ENCODE measurements around the gene ITGA7. TPM values are rescaled to one million over a fixed set of nuclear protein-coding genes. Genes with fewer than 3 reads are reported as not detected.

ITGA7 gene
- total and polyA plus RNA-seq, 3 donors from 2014 or later: 26.4 to 43.3 (median 30.6) TPM

GRCh38 chr12:55663391-55663790 lies 44.3 kb downstream of the ITGA7 start:
- H3K4me3 ChIP-seq: no peak overlapping the region
- no peak overlapping the region for H3K27ac ChIP-seq
- no peak for DNase-seq
- no peaks in the 10 kb centered on the region for H3K9me3 ChIP-seq
- no peaks in the 10 kb centered on the region for H3K36me3 ChIP-seq (ENCODE audit: low read depth, missing control alignments)
- no peaks in the 10 kb centered on the region for H3K27me3 ChIP-seq
- TF ChIP-seq CTCF (IDR thresholded peaks at IDR 0.05) (no peak), POLR2A (IDR thresholded peaks at IDR 0.05) (no peak)
- peaks cover 7% of the 10 kb centered on the region for H3K4me1 ChIP-seq
- intact Hi-C loops (cut with DNase I; ENCODE audit: low total_unique reads): no loop called here
- 62 to 79% methylated on average over 1 of the region's 1 CpG for WGBS, 2 donors

GRCh38 chr12:55659486-55660385 lies 48.0 kb downstream of the ITGA7 start:
- Histone ChIP-seq H3K36me3 (ENCODE audit: low read depth, missing control alignments) (no peaks in the 10 kb centered on the region), H3K9me3 (no peaks in the 10 kb centered on the region), H3K4me1 (peaks cover 15% of the 10 kb centered on the region), H3K27ac (peak overlapping the region; percentile 52 to 89), H3K4me3 (no peak overlapping the region), H3K27me3 (no peaks in the 10 kb centered on the region)
- TF ChIP-seq CTCF (IDR thresholded peaks at IDR 0.05) (peak; percentile 36 to 38 (median 37)), POLR2A (IDR thresholded peaks at IDR 0.05) (no peak)
- WGBS, 2 donors: 21 to 45% methylated on average over 9 of the region's 9 CpGs
- intact Hi-C loops (cut with DNase I; ENCODE audit: low total_unique reads): no loop called here
- DNase-seq: peak; percentile 87

GRCh38 chr12:55658635-55659391 lies 48.9 kb downstream of the ITGA7 start:
- H3K27ac ChIP-seq: peak overlapping the region; percentile 52 to 89
- intact Hi-C loops (cut with DNase I; ENCODE audit: low total_unique reads): no loop called here
- H3K4me1 ChIP-seq: peaks cover 15% of the 10 kb centered on the region

GRCh38 chr12:55658212-55658611 lies 49.5 kb downstream of the ITGA7 start:
- Histone ChIP-seq H3K27me3 (no peaks in the 10 kb centered on the region), H3K4me1 (peaks cover 15% of the 10 kb centered on the region), H3K36me3 (ENCODE audit: low read depth, missing control alignments) (no peaks in the 10 kb centered on the region), H3K4me3 (no peak overlapping the region), H3K27ac (peak overlapping the region; percentile 52 to 89), H3K9me3 (no peaks in the 10 kb centered on the region)
- DNase-seq: no peak
- intact Hi-C loops (cut with DNase I; ENCODE audit: low total_unique reads): no loop called here
- TF ChIP-seq POLR2A (IDR thresholded peaks at IDR 0.05) (no peak), CTCF (IDR thresholded peaks at IDR 0.05) (no peak)
- WGBS, 2 donors: 88 to 92% methylated on average over 6 of the region's 6 CpGs

More at GRCh38 chr12:55658635-55659391, 48.9 kb downstream of the ITGA7 start:
- WGBS, 2 donors: 46 to 55% methylated on average over 3 of the region's 3 CpGs
- no peaks in the 10 kb centered on the region for H3K36me3 ChIP-seq (ENCODE audit: low read depth, missing control alignments)
- no peaks in the 10 kb centered on the region for H3K9me3 ChIP-seq
- H3K4me3 ChIP-seq: no peak overlapping the region
- H3K27me3 ChIP-seq: no peaks in the 10 kb centered on the region
- TF ChIP-seq POLR2A (IDR thresholded peaks at IDR 0.05): no peak
- no peak for TF ChIP-seq CTCF (IDR thresholded peaks at IDR 0.05)
- no peak for DNase-seq
